SK-N-MC (cell line): ENCODE measurements around the gene MST1.
A peak's percentile ranks its signal among the peaks of the same experiment; 100 is the strongest.
"Not testable (repeated sequence)": the region's sequence is repeated elsewhere in the genome, so short reads cannot be mapped to it uniquely, and the experiment has no call there.

Source experiments
- DNase-seq: peaks from one replicate; pipeline ENCODE4 v3.0.0-alpha.2; 2011; ENCODE audit warnings: low read depth, low spot score
- H3K27ac ChIP-seq: fragments of 200-600 bp; sonication (generic); 2 replicates; pipeline ENCODE4 v1.5.1; 2016; ENCODE audit warnings: mixed run types
- H3K36me3 ChIP-seq: fragments of 200-600 bp; sonication (generic); 2 replicates; pipeline ENCODE4 v1.6.1; 2017; ENCODE audit warnings: antibody characterized with exemption, low read length, mixed read lengths; ENCODE audit not compliant: insufficient read depth
- H3K4me3 ChIP-seq: fragments of 200-600 bp; sonication (generic); 2 replicates; pipeline ENCODE4 v1.5.1; 2016
- H3K9ac ChIP-seq: fragments of 200-600 bp; sonication (generic); 2 replicates; pipeline ENCODE4 v1.8.0; 2017; ENCODE audit warnings: mixed run types, mixed read lengths; ENCODE audit not compliant: insufficient read length
- H3K9me3 ChIP-seq: fragments of 200-600 bp; sonication (generic); 2 replicates; pipeline ENCODE4 v1.6.1; 2017; ENCODE audit warnings: low read depth, mild to moderate bottlenecking, antibody characterized with exemption, low read length, moderate library complexity, mixed read lengths
- EZH2 ChIP-seq: fragments of 200-600 bp; sonication (generic); IDR thresholded peaks from one replicate; pipeline ENCODE4 v1.6.1; 2017; ENCODE audit warnings: antibody characterized with exemption
- FOXP2 ChIP-seq: optimal IDR thresholded peaks from 2 replicates; pipeline ENCODE3; 2011; ENCODE audit warnings: mild to moderate bottlenecking, moderate library complexity; ENCODE audit not compliant: insufficient read depth; ENCODE audit errors: extremely low read length, control extremely low read depth
- POLR2AphosphoS5 ChIP-seq: IDR thresholded peaks from 2 replicates; pipeline ENCODE4 v1.6.1; 2012; ENCODE audit warnings: mild to moderate bottlenecking, low read depth, low read length, borderline replicate concordance

MST1 gene

DNA sequence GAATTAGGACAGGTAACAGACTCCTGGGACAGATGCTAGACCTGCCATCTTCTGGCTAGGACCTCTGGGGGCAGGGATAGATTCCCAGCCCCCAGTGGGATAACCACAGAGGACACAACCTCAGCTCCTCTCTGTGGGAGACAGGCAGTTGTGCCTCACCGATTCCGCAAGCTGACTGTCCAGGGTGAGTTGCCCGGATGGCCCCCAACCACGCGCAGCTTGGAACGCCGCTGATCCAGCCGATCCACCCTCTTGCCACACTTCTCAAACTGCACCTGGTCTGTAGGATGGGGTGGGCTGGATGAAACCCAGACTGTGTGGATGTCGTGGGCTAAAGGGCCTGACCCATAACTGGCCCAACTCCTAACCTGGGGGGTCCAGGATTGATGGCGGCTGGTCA is 4.2 kb downstream of the MST1 start:
- H3K9ac ChIP-seq, H3K9me3 ChIP-seq, H3K27ac ChIP-seq, H3K4me3 ChIP-seq, H3K36me3 ChIP-seq, DNase-seq: not testable (repeated sequence)

GRCh38 chr3:49684453-49684852 is 4.8 kb downstream of the MST1 start:
- H3K9me3 ChIP-seq, H3K4me3 ChIP-seq, H3K36me3 ChIP-seq, H3K27ac ChIP-seq, DNase-seq, H3K9ac ChIP-seq: not testable (repeated sequence)

DNA sequence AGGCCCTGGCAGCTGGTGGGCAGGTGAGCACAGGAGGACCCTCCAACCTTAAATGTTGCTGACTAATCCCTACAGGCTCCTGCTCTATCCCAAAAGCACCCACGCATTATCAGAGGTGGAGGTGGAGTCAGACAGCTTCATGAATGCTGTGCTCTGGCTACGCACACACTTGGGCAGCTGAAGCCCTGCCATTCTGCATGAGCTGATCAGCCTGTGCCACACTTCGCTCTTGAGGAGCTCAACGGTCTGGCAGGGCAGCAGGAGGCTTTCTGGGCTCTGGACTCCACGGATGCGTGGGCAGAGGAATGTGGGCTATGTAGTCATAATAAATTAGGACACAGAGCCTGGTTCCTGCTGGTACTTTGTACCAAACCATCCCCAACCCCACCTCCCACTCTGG is 6.1 kb downstream of the MST1 start:
- H3K36me3 ChIP-seq = no peaks in the 10 kb centered on the region; the same call in 1 of the 2 replicates
- no peak overlapping the region for H3K4me3 ChIP-seq
- H3K9ac ChIP-seq = no peak overlapping the region
- H3K9me3 ChIP-seq = no peaks in the 10 kb centered on the region
- no peak for DNase-seq
- no peak for TF ChIP-seq FOXP2
- no peak for TF ChIP-seq EZH2
- TF ChIP-seq POLR2AphosphoS5 = no peak
- no peak overlapping the region for H3K27ac ChIP-seq

DNA sequence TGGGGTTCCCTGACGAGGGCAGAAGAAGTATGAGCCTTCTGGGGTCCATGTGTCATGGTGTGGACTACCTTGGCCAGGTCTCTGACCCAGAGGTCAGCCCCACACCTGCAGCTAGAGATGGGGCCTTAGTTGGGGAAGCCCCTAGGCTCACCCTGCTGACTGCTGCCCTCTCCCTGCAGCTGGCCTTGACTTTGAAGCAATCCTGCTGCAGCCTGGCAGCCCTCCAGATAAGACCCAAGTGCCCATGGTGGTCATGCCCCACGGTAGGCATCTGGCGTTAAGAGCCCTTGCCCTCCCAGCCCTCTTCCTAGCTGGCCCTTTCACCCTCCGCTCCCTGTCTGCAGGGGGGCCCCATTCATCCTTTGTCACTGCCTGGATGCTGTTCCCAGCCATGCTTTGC is 7.7 kb downstream of the MST1 start:
- TF ChIP-seq FOXP2 (no peak), EZH2 (no peak), POLR2AphosphoS5 (no peak)
- Histone ChIP-seq H3K36me3 (no peaks in the 10 kb centered on the region; the same call in 1 of the 2 replicates), H3K27ac (no peak overlapping the region), H3K4me3 (no peak overlapping the region), H3K9ac (no peak overlapping the region), H3K9me3 (no peaks in the 10 kb centered on the region)
- no peak for DNase-seq

DNA sequence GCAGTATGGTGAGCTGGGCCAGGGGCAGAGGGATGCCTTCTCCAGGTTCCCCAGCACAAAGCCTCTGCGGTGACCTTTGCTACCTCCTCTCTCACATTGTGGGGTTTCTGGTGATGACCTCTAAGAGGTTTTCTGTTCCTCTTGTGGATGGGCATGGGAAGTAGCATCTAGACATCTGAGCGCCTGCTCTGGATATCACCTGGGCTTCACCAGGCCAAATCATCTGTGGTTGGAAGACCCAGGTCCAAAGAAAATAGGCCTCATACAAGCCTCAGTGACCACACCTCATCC is 8.1 kb downstream of the MST1 start:
- H3K9ac ChIP-seq = no peak overlapping the region
- no peak overlapping the region for H3K4me3 ChIP-seq
- no peak for TF ChIP-seq POLR2AphosphoS5
- no peak for TF ChIP-seq FOXP2
- TF ChIP-seq EZH2 = no peak
- H3K9me3 ChIP-seq = no peaks in the 10 kb centered on the region
- no peak for DNase-seq
- H3K27ac ChIP-seq = no peak overlapping the region
- H3K36me3 ChIP-seq = no peaks in the 10 kb centered on the region; the same call in 1 of the 2 replicates

DNA sequence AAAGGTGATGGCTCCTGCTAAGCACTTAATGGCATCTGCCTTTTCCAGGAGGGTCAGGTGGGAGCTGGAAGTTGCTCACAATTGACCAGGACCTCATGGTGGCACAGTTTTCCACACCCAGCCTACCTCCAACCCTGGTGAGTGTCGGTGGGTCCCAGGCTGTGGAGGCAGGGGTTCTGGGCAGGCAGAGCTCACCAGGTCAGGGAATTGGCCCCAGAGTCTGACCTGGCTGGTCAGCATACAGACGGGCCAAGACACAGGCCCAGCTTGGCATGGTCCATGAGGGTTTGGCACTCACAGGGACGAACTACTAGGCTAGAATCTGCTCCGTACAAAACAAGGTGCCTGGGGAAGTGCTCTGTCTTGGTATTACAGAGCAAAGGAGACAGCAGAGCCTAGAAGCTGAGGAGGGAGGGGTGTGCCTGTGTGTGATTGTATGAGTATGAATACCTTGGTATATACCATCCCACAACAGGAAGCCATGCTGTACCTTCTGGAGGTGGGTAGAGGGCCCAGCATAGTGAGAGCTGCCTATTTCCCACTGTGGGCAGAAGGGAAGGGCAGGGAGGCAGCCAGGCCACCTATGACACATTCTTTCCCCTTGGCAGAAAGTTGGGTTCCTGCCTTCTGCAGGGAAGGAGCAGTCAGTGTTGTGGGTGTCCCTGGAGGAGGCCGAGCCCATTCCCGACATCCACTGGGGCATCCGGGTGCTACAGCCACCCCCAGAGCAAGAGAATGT is 8.6 kb downstream of the MST1 start:
- Histone ChIP-seq H3K36me3 (no peaks in the 10 kb centered on the region; the same call in 1 of the 2 replicates), H3K4me3 (no peak overlapping the region), H3K9me3 (no peaks in the 10 kb centered on the region), H3K27ac (no peak overlapping the region), H3K9ac (no peak overlapping the region)
- DNase-seq = no peak
- no peak for TF ChIP-seq FOXP2
- no peak for TF ChIP-seq POLR2AphosphoS5
- TF ChIP-seq EZH2 = no peak

- Histone ChIP-seq H3K9ac (no peak overlapping the region), H3K4me3 (no peak overlapping the region), H3K27ac (no peak overlapping the region), H3K9me3 (no peaks in the 10 kb centered on the region), H3K36me3 (no peaks in the 10 kb centered on the region; the same call in 1 of the 2 replicates)
- DNase-seq = no peak
- TF ChIP-seq EZH2 = no peak
- no peak for TF ChIP-seq POLR2AphosphoS5
- TF ChIP-seq FOXP2 = no peak
These were observed 13.4 kb downstream of the MST1 start for GRCh38 chr3:49675912-49676311.

- Histone ChIP-seq H3K36me3 (no peaks in the 10 kb centered on the region; the same call in 1 of the 2 replicates), H3K4me3 (peak overlapping the region; percentile 79)
These were observed 14.7 kb downstream of the MST1 start for GRCh38 chr3:49674497-49674983.

More at GRCh38 chr3:49674497-49674983, 14.7 kb downstream of the MST1 start:
- no peak for TF ChIP-seq EZH2
- TF ChIP-seq POLR2AphosphoS5 = no peak
- no peak for TF ChIP-seq FOXP2
- no peak for DNase-seq
- Histone ChIP-seq H3K9me3 (no peaks in the 10 kb centered on the region), H3K9ac (peak overlapping the region; percentile 69), H3K27ac (no peak overlapping the region)
